Esophagus (tissue), 2 donors: ENCODE results near the gene STXBP5L. TPM values are rescaled to one million over a fixed set of nuclear protein-coding genes. Genes with fewer than 3 reads are reported as not detected.
"Not testable (repeated sequence)": the region's sequence is repeated elsewhere in the genome, so short reads cannot be mapped to it uniquely, and the experiment has no call there.

Source experiments
- H3K27ac ChIP-seq, 2 donors: one replicate each; pipeline ENCODE4 v1.5.1; 2013; ENCODE audit warnings: low read depth in 2 of 2, mild to moderate bottlenecking in 2 of 2, inconsistent platforms in 1 of 2, low read length in 1 of 2, moderate library complexity in 1 of 2
- H3K27me3 ChIP-seq, 2 donors: one replicate each; pipeline ENCODE4 v1.6.1; 2013; ENCODE audit warnings: low read length in 2 of 2, control low read depth in 1 of 2, mild to moderate bottlenecking in 1 of 2; ENCODE audit not compliant: insufficient read depth in 2 of 2, control insufficient read depth in 1 of 2
- H3K36me3 ChIP-seq, 2 donors: one replicate each; pipeline ENCODE4 v1.6.1; 2013; ENCODE audit warnings: low read length in 1 of 2; ENCODE audit not compliant: control insufficient read depth in 2 of 2, insufficient read depth in 2 of 2
- H3K4me1 ChIP-seq, 2 donors: one replicate each; pipeline ENCODE4 v1.6.1; 2013; ENCODE audit warnings: low read length in 1 of 2; ENCODE audit not compliant: control insufficient read depth in 2 of 2, insufficient read depth in 2 of 2
- H3K4me3 ChIP-seq, 2 donors: one replicate each; pipeline ENCODE4 v1.5.1; 2013; ENCODE audit warnings: low read length in 2 of 2, mild to moderate bottlenecking in 2 of 2, low read depth in 1 of 2, moderate library complexity in 1 of 2
- H3K9me3 ChIP-seq, 2 donors: one replicate each; pipeline ENCODE4 v1.6.1; 2013; ENCODE audit warnings: mild to moderate bottlenecking in 2 of 2, low read depth in 1 of 2, low read length in 1 of 2, moderate library complexity in 1 of 2; ENCODE audit not compliant: control insufficient read depth in 2 of 2, insufficient read depth in 1 of 2
- WGBS, 2 donors: extraction: QIAGEN DNeasy Blood & Tissue Kit; methylation state at CpG; one replicate each; pipeline ENCODE4 v1.1.7; 2013; 5-methylcytosine and 5-hydroxymethylcytosine counted together
- polyA plus RNA-seq, 2 donors: library from polyadenylated mRNA; stranded (reverse); fragments of 200-250 nt; gene quantifications; one replicate each; pipeline ENCODE4 v1.2.3, GENCODE V29; 2013
- donor health status: healthy with polysubstance abuse.
- donor health status: Bipolar disorder and iron deficiency.

The STXBP5L gene
- polyA plus RNA-seq, 2 donors = 0.08 to 0.21 TPM

DNA sequence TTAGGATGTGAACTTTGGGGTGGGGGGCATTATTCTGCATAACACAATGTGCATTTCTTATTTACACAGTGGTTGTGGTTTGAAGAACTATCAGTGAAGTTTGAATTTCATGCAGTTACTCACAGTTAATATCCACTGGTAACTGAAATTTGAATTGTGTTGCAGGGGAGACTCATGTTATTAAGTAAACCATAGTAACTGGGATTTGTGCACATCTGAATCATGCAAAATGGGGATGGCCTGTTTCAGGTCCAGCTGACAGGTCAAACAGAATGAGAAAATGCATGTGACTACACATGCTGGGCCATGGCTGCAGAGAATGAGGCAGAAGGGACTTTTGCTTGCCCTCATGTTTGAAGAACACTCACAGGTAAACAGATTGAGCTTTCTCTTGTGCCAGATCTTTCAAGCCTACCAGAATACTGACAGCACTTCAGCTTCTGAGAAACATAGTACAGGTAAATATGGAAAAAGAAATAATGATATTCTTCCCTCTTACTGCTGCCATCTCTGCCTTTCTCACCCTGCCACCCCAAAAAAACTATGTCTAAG is 522.7 kb downstream of the STXBP5L start:
- Histone ChIP-seq H3K9me3 (no peaks in the 10 kb centered on the region), H3K4me3 (no peak overlapping the region), H3K27me3 (no peaks in the 10 kb centered on the region), H3K4me1 (no peaks in the 10 kb centered on the region), H3K27ac (no peak overlapping the region), H3K36me3 (no peaks in the 10 kb centered on the region)

- H3K9me3 ChIP-seq = no peaks in the 10 kb centered on the region
- 58% methylated on average over 5 of the region's 5 CpGs for WGBS, 2 donors
- no peak overlapping the region for H3K27ac ChIP-seq
- no peaks in the 10 kb centered on the region for H3K27me3 ChIP-seq
- no peaks in the 10 kb centered on the region for H3K4me1 ChIP-seq
- H3K4me3 ChIP-seq = peak overlapping the region in 1 of 2 donors; percentile 18
- no peaks in the 10 kb centered on the region for H3K36me3 ChIP-seq
These were observed 523.9 kb downstream of the STXBP5L start for GRCh38 chr3:121431726-121432517.

- Histone ChIP-seq H3K36me3 (no peaks in the 10 kb centered on the region), H3K27ac (no peak overlapping the region), H3K9me3 (no peaks in the 10 kb centered on the region), H3K27me3 (no peaks in the 10 kb centered on the region), H3K4me1 (no peaks in the 10 kb centered on the region), H3K4me3 (no peak overlapping the region)
- WGBS, 2 donors = 79 to 81% methylated on average over 2 of the region's 2 CpGs
These were observed 528.1 kb downstream of the STXBP5L start for GRCh38 chr3:121436074-121436473.

- Histone ChIP-seq H3K4me1 (no peaks in the 10 kb centered on the region), H3K36me3 (no peaks in the 10 kb centered on the region), H3K4me3 (no peak overlapping the region), H3K27ac (no peak overlapping the region), H3K27me3 (no peaks in the 10 kb centered on the region), H3K9me3 (no peaks in the 10 kb centered on the region)
- WGBS, 2 donors = 39 to 45% methylated on average over 3 of the region's 3 CpGs
These were observed 528.6 kb downstream of the STXBP5L start for GRCh38 chr3:121436641-121437040.

DNA sequence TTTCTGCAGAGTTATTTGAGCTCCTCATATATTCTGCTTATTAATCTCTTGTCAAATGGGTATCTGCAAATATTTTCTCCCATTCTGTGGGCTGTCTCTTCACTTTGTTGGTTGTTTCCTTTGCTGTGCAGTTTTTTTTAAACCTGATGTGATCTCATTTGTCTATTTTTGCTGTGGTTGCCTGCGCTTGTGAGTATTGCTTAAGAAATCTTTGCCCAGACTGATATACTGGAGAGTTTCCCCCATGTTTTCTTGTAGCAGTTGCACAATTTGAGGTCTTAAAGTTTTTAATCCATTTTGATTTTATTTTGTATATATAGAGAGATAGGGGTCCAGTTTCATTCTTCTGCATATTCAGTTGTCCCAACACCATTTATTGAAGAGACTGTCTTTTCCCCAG is 535.5 kb downstream of the STXBP5L start:
- Histone ChIP-seq H3K4me1 (no peaks in the 10 kb centered on the region), H3K36me3 (no peaks in the 10 kb centered on the region), H3K4me3 (no peak overlapping the region), H3K9me3 (no peaks in the 10 kb centered on the region), H3K27me3 (no peaks in the 10 kb centered on the region), H3K27ac (no peak overlapping the region)
- 91 to 96% methylated on average over 1 of the region's 1 CpG for WGBS, 2 donors

- not testable (repeated sequence) for H3K36me3 ChIP-seq, H3K27me3 ChIP-seq, H3K4me1 ChIP-seq, H3K9me3 ChIP-seq, H3K27ac ChIP-seq, H3K4me3 ChIP-seq
- WGBS, 2 donors = 87 to 88% methylated on average over 12 of the region's 12 CpGs
These were observed 543.7 kb downstream of the STXBP5L start for GRCh38 chr3:121451752-121452151.

GRCh38 chr3:121462565-121462964 is 554.6 kb downstream of the STXBP5L start:
- Histone ChIP-seq H3K27me3 (no peaks in the 10 kb centered on the region), H3K27ac (peak overlapping the region in 1 of 2 donors; percentile 16), H3K4me1 (no peaks in the 10 kb centered on the region), H3K36me3 (no peaks in the 10 kb centered on the region), H3K4me3 (no peak overlapping the region), H3K9me3 (no peaks in the 10 kb centered on the region)
- 89 to 90% methylated on average over 3 of the region's 3 CpGs for WGBS, 2 donors

GRCh38 chr3:121463745-121464144 is 555.7 kb downstream of the STXBP5L start:
- Histone ChIP-seq H3K36me3 (no peaks in the 10 kb centered on the region), H3K4me1 (no peaks in the 10 kb centered on the region), H3K4me3 (no peak overlapping the region), H3K9me3 (no peaks in the 10 kb centered on the region), H3K27ac (no peak overlapping the region), H3K27me3 (no peaks in the 10 kb centered on the region)

- Histone ChIP-seq H3K9me3 (no peaks in the 10 kb centered on the region), H3K27me3 (no peaks in the 10 kb centered on the region), H3K27ac (no peak overlapping the region), H3K36me3 (no peaks in the 10 kb centered on the region), H3K4me1 (no peaks in the 10 kb centered on the region), H3K4me3 (no peak overlapping the region)
- 78% methylated on average over 2 of the region's 2 CpGs for WGBS, 2 donors
These were observed 559.1 kb downstream of the STXBP5L start for GRCh38 chr3:121467085-121467484.

- Histone ChIP-seq H3K4me3 (no peak overlapping the region), H3K27me3 (no peaks in the 10 kb centered on the region)
- WGBS, 2 donors = 95 to 97% methylated on average over 2 of the region's 2 CpGs
These were observed 565.0 kb downstream of the STXBP5L start for GRCh38 chr3:121473001-121473400.

More at GRCh38 chr3:121473001-121473400, 565.0 kb downstream of the STXBP5L start:
- no peak overlapping the region for H3K27ac ChIP-seq
- no peaks in the 10 kb centered on the region for H3K36me3 ChIP-seq
- H3K4me1 ChIP-seq = no peaks in the 10 kb centered on the region
- no peaks in the 10 kb centered on the region for H3K9me3 ChIP-seq
